GM12873 (cell line): ENCODE data around the gene PRR22.

Experiments used
- TF ChIP-seq, protein P1 (sequence below): IDR thresholded peaks from 2 replicates; pipeline ENCODE4 v1.5.1; 2012; ENCODE audit warnings: low read depth, mild to moderate bottlenecking, moderate library complexity, low read length, control low read depth; ENCODE audit not compliant: insufficient read depth; ENCODE audit errors: missing control alignments

Gene PRR22

GRCh38 chr19:5822181-5822844 lies 37.8 kb upstream of the PRR22 start:
- TF ChIP-seq, protein P1, sequence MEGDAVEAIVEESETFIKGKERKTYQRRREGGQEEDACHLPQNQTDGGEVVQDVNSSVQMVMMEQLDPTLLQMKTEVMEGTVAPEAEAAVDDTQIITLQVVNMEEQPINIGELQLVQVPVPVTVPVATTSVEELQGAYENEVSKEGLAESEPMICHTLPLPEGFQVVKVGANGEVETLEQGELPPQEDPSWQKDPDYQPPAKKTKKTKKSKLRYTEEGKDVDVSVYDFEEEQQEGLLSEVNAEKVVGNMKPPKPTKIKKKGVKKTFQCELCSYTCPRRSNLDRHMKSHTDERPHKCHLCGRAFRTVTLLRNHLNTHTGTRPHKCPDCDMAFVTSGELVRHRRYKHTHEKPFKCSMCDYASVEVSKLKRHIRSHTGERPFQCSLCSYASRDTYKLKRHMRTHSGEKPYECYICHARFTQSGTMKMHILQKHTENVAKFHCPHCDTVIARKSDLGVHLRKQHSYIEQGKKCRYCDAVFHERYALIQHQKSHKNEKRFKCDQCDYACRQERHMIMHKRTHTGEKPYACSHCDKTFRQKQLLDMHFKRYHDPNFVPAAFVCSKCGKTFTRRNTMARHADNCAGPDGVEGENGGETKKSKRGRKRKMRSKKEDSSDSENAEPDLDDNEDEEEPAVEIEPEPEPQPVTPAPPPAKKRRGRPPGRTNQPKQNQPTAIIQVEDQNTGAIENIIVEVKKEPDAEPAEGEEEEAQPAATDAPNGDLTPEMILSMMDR, result no peak

GRCh38 chr19:5821521-5822180 lies 37.1 kb upstream of the PRR22 start:
- TF ChIP-seq, protein P1, result no peak

GRCh38 chr19:5820785-5821184 lies 36.2 kb upstream of the PRR22 start:
- TF ChIP-seq, protein P1, result no peak

GRCh38 chr19:5818594-5818993 lies 34.0 kb upstream of the PRR22 start:
- TF ChIP-seq, protein P1, result no peak

- TF ChIP-seq, protein P1, result no peak
Measured at GRCh38 chr19:5817218-5817617, 32.7 kb upstream of the PRR22 start.

DNA sequence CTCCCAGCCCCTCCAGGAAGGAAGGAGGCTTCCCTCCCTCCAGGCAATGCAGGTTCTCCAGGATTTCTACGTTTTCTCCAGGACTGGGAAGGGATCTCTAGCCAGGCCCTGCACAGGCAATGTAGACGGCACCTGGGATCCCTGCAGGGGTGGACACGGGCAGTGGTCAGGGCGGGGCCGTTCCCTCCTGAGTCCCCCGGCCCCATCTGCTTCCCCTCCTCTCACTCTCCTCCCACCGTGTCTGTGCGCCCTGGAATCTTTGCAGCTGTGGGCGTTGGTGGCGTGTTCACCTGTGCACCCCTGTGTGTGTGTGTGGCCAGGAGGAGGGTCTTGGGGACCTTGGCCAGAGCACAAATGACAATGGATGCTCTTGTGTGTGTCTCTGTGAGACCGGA lies 30.3 kb upstream of the PRR22 start:
- TF ChIP-seq, protein P1, result no peak

DNA sequence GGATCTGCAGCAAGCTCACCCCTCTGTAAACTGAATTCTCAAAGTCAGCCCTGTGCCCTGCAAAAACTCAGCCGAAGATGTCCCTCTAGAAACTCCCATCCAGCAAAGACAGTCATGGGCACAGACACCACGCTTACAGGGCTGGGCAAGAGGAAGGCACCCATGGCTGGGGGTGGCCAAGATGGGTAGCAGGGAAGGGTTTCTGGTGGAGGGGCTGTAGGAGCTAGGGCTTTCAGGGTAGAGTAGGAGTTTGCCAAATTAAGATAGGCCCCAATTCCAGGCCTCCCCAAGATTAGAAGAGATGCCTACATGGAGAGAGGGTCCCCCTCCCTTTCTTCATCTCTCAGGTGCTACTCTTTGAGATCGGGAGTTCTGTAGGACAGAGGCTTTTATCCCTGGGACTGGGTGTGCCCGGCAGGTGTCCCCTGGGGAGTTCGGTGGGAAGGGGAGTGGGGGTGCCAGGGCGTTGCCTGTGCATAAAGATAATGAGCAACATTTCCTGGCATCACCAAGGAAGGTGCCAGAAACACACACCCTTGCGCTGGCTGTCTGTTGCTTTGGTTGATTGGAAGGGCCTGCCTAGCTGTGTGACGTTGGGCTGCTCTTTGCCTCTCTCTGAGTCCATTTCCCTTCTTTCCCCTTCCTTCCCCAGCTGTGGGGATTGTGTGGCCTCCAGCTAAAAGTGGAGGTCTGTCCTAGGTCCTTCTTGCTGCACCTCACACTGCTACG lies 29.7 kb upstream of the PRR22 start:
- TF ChIP-seq, protein P1, result no peak
